GM10266 (cell line): ENCODE results near the gene STAP2.

Experiments
- DNase-seq: peaks from one replicate; pipeline ENCODE4 v3.0.0; 2012; ENCODE audit errors: extremely low spot score
- CTCF ChIP-seq: IDR thresholded peaks from 2 replicates; pipeline ENCODE4 v1.5.1; 2012; ENCODE audit warnings: mild to moderate bottlenecking, low read depth; ENCODE audit not compliant: control insufficient read depth, insufficient read depth; ENCODE audit errors: missing control alignments

The STAP2 gene

GRCh38 chr19:4359627-4360000 is 21.0 kb upstream of the STAP2 start:
- no peak for DNase-seq
- no peak for TF ChIP-seq CTCF

- no peak for DNase-seq
- TF ChIP-seq CTCF = no peak
These were observed 20.3 kb upstream of the STAP2 start for GRCh38 chr19:4358709-4359626.

- DNase-seq = peak; percentile 27
- no peak for TF ChIP-seq CTCF
These were observed 19.3 kb upstream of the STAP2 start for GRCh38 chr19:4357921-4358326.

- TF ChIP-seq CTCF = no peak
- DNase-seq = no peak
These were observed 18.6 kb upstream of the STAP2 start for GRCh38 chr19:4357095-4357797.

GRCh38 chr19:4354897-4355296 is 16.3 kb upstream of the STAP2 start:
- no peak for TF ChIP-seq CTCF
- DNase-seq = no peak

- no peak for TF ChIP-seq CTCF
- no peak for DNase-seq
These were observed 15.7 kb upstream of the STAP2 start for GRCh38 chr19:4354282-4354681.

GRCh38 chr19:4352701-4353121 is 14.1 kb upstream of the STAP2 start:
- peak; percentile 83 for DNase-seq
- TF ChIP-seq CTCF = peak; percentile 80
